ENCODE data around the gene TUBA3D.
A peak's percentile ranks its signal among the peaks of the same experiment; 100 is the strongest.
"Not testable (repeated sequence)": the region's sequence is repeated elsewhere in the genome, so short reads cannot be mapped to it uniquely, and the experiment has no call there.

TUBA3D gene

DNA sequence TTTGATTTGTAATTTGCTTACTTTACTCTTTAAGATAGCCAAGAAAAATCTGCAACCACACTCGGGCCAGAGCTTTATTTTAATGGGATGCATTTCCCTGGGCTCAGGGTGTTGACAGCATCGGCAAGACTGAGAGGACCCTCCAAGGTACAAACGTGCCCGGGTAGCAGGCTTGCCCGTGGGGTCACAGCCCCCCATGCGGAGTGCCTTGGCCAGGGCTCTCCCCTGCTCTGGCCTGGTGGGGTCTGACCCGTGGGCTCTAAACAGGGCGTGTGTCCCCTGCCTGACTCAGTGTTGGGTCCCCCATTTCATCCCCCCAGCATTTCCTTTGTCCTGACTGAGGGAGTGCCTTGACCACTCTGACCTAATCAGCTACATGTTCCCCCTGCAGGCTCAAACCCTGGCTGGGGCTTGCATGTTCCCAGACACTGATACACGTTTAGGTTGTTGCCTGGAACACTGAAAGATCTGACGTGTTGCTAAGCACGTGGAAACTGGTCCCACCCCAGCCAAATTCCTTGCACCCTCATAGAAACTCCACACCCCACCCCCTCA, 9.1 kb downstream of the TUBA3D start:
- not testable (repeated sequence) for DNase-seq

DNA sequence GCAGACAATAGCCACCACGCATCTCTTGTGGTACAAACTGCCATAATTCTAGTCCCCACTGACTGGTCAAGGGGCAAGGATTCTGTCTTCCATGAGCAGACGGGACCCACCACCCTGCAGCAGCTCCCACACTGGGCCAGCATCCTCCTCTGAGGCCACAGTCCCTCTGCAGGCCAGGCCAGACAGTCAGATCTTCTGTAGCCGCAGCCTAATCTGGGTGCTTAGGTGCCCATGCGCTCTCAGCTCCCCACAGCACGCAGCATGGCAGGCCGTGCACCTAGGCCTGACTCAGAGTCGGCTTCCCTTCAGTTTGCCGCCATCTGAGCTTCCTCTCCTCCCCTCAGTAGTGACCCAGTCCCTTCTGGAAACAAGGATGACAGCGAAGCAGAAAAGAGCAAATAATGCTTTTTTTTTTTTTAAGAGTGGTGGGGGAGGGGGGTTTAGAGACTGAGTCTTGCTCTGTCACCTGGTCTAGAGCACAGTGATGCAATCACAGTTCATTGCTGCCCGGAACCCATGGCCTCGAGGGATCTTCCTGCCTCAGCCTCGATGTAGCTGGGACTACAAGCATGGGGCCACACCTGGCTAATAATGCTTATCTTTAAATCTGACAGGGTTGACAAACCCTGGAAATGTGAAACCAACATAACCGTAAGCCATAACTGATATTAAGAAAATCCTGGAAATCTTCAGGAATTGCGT, 10.4 kb downstream of the TUBA3D start:
- not testable (repeated sequence) for DNase-seq

DNA sequence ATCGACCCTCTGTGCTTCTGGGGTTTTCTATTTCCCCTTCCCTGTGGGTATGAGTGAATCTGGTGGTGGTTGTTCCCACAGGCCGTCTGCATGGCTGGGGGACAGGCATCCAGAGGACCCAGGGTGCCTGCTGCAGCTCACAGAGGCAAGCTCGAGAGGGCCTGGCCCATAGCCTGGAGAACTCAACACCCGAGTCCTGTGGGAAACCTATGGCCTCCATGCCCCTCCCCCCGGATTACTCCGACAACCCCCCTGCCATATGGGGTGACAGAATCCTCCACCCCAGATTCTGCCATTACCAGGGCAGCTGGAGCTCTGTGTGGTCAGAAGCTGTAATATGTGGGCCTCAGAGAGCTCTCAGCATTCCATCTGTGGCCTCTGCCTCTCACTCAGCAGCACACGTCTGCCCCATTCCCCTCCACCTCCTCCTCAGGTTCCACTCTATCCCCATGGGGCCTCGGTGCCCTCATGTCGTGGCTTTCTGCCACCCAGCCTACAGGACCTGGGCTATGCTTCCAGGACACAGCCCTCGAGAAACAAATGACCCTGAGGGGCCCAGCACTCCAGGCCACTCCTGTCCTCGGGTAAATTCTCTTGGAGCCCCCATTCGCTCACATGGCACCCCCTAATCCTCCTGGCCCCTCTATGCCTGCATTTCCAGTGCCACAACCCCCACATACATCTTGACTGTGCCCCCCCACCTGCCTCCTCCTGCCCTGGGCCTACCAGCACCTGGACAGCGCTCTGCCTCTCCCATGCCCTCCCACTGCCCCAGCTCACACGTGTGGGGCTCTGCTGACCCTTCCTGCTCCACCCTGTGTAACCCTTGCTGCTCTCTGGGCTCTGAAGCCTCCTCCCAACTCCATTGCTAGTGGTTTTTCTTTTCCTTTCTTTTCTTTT, 12.6 kb downstream of the TUBA3D start:
- no peak for DNase-seq

DNA sequence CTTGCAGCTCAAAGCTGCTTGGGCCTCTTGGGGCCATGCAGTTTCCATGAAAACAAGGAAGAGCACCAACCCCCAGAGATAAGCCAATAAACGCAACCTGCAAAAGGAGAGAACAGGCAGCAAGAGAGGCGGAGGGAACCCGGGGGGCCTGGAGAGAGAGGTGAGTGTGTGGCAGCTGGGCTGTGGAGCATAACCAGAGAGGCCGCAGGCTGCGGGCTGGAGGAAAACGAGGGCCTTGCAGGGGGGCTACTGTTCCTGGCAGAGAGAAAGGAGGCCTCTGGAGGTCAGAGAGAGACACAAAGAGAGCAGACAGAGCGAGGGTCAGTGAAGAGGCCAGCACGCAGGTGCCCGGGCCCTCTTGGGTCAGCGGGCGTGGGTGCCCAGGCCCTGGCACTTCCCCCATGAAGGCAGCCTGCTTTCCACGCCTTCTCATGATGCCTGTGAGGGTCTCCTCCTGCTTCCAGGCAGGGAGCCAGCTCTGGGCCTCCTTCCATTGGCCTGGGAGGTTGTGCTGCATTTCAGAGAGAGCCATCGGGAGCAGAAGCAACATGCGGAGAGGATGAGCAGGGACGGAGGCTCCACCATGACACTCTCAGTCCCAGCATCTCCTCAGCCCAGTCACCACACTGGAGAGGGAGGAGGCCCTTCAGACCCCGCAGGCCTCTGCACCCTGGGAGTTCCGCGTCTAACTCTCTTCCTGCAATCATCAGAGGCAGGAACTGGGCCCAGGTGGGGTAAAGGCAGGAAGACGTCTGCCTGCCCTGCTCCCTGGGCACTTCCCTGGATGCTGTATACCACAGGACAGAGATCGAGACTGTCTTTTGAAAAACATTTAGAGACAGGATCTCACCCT, 14.9 kb downstream of the TUBA3D start:
- not testable (repeated sequence) for DNase-seq

DNA sequence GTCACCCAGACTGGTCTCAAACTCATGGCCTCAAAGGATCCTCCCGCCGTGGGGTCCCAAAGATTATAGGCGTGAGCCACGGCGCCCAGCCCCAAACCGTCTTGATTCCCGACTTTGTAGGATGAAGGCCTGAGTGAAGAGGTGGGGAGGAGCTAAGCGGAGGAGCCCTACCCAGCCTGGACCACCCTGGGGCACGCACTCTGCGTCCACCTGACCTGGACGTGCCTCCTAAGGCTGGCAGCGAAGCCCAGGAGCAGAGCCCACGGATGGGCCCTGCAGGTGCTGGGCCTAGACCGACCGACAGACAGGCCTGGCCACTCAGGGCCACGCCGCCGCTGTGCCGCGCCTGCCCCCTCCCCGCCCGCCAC, 15.5 kb downstream of the TUBA3D start:
- DNase-seq: not testable (repeated sequence)

DNA sequence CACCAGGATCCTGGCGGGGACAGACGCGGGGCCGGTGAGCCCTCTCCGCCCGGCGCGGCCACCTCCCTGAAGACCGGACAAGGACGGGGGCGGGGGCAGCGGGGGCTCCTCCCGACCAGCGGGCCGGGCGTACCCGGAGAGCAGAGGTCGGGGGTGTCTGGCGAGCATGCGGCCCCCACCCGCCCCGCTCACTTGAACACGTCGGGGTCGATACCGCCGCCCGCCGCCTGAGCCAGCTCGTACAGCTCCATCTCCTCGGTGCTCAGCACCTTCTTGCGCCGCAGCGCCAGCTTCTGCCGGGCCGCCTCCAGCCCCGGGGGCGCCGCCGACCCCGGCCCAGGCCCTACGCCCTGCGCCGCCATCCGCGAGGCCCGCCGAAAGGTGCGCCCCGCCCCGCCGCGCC, 16.1 kb downstream of the TUBA3D start, which contains the start of gene MZT2A:
Gene MZT2A (minus strand): TSS at position 383 of the 403 bp plus-strand sequence. CDS start 21 bp downstream, at position 362.
- DNase-seq: not testable (repeated sequence)

DNA sequence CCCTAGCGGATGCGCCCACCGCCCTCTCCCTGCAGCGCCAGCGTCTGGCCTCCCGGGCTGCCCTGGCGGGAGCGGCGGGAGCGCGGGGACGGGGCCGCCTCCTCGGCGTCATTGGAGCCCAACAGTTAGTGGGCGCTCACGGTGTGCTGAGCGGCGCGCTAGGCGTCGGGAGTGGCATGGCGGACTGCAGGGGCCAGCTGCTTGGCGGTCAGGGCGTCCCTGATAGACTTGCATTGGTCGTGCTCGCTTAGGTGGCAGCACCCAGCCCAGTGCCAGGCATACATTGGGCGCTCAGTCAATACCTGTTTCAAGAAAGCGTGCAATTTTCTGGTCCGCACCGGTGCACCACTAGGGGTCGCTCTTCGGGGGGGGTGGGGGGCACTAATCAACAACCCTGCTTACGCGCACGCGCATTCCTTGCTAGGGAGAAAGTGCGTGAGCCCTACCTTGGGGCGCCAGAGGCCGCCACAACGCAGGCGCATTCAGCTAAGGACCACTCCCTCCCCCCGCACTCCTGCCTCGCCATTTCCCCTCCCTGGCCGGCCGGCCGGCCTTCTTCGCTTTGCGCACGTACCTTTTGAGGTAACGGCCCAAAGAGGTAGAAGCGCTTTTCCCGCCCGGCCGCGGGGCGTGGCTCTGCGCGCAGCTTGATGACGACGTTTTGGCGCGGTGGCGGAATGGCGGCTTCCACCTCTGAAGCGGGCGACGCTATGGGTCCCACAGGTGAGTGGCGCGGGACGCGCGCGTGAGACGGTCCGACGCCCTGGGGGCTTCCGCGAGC, 16.7 kb downstream of the TUBA3D start:
- peak; percentile 88 for DNase-seq

DNA sequence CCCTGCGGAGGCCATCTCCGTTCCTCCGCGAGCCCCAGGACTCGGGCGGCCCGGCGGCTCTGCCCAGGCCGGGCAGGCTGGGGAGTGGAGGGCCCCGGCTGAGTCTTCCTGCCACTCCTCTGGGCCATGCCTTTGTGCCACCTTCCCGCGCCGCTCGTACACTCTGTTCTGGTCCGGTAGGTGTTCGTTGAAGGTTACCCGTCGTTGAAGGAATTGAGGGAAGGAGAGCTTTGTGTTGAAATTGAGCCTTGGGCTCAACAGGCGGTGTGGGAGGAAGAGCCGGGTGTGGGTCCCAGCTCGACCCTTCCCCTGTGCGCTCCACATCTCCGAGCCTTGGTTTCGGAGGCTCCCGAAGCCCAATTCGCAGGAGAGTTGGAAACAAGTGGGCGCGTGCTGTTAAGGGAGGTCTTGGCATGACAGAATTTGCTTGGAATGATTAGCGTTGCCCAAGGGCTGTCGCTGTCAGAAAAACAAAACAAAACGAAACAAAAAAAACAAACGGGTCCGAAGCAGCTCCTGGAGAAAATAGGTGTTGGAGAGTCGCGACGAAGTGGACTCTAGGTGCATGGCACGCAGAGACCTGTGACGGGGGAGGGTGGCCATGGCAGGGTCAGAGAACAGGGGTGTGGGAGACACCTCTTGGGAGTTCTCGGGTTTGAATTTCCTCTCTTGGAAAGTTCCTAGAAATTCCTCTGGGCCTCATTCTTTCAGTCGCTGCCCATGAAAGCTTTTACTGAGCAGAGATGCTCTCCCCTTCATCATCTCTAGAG, 17.5 kb downstream of the TUBA3D start:
- no peak for DNase-seq

DNA sequence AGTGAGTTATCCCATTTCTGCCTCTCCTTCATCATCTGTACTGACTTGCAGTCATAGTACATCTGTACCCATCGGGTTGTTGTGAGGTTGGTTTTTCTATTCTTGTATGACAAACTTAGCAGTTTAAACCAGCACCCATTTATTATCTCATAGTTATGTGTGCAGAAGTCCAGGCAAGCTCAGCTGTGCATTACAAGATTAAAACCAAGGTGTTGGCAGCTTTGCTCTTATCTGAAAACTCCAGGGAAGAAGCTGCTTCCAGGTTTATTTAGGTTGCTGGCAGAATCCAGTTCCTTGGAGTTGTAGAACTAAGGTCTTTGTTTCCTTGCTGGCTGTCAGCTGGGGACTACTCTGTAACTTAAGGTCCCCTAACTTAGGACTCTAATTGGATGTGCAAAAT, 19.6 kb downstream of the TUBA3D start:
- not testable (repeated sequence) for DNase-seq

DNA sequence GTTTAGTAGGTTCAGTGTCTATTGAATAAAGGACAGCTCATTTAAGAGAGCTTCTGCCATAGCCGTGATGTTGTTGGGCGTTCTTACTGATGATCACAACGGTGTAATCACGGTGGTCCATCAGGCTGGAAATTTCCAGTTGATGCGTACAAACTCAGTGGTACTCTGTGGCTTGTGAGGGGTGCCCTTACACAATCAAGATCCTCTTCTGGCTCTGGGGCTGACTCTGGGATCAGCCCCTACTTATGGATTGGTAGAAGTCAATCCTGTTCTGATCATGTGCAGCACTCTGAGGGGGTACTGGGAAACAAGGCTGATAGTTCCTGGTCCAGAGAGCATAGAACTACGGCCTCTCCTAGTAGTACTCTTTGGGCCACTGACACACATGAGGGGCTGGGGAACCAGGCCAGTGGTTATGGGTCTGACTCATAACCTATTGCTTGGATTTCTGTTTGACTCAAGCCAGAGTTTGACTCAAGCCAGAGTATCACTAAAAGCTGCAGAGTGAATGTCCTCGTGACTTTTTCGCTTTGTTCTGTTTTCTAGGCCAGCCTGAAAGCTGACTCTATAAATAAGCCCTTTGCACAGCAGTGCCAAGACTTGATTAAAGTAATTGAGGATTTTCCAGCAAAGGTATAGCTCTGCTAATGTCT, 22.5 kb downstream of the TUBA3D start:
- not testable (repeated sequence) for DNase-seq

DNA sequence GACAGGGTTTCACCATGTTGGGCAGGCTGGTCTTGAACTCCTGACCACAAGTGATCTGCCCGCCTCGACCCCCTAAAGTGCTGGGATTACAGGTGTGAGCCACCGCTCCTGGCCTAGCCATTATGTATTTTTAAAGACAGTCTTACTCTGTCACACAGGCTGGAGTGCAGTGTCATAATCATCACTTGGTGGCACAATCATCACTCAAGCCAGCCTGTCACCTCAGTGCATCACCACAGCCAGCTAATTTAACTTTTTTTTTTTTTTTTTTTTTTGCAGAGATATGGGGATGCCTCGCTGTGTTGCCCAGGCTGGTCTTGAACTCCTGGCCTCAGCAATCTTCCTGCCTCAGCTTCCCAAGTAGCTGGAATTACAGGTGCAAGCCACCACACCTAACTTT, 27.7 kb downstream of the TUBA3D start:
- not testable (repeated sequence) for DNase-seq

DNA sequence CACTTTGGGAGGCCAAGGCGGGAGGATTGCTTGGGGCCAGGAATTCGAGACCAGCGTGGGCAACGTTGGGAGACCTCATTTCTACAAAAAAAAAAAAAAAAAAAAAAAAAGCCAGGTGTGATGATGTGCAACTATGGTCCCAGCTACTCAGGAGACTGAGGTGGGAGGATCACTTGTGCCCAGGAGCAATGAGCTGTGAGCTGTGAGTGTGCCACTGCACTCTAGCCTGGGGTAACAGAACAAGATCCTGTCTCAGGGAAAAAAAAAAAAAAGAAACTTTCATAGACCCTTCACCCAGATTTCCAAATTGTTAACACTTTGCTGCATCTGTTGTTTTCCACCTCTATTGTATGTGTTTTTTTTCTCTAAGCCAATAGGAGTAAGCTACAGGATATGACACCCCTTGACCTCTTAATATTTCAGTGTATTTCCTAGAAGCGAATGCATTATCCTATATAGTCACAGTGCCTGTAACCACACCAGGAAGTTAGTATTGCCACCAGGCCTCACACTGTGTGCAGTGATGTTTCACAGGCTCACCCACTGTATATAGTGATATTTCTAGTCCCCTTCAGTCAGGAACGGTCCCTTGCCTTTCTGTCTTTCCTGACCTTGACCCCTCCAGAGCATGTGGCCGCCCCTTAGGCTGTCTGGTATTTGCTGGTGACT, 28.3 kb downstream of the TUBA3D start:
- DNase-seq: not testable (repeated sequence)

DNA sequence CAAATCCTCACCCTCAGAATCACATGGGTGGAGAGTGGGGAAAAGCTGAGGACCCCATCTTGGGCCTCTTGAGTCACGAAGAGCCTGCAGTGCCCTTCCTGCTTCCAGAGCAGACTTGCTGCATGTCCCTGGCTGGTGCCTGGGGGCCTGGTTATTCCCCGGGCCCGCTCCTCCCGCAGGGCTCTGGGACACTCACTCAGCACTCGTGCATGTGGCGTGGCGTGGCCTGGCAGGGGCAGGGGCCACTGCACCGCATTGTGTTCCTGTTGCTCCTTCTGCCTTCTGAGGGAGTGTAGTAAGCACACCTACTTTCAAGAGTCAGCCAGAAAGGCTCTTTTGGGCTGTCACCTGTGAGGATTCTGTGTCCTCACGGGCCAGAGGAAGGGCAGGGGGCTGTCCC, 33.7 kb downstream of the TUBA3D start:
- DNase-seq: no peak

DNA sequence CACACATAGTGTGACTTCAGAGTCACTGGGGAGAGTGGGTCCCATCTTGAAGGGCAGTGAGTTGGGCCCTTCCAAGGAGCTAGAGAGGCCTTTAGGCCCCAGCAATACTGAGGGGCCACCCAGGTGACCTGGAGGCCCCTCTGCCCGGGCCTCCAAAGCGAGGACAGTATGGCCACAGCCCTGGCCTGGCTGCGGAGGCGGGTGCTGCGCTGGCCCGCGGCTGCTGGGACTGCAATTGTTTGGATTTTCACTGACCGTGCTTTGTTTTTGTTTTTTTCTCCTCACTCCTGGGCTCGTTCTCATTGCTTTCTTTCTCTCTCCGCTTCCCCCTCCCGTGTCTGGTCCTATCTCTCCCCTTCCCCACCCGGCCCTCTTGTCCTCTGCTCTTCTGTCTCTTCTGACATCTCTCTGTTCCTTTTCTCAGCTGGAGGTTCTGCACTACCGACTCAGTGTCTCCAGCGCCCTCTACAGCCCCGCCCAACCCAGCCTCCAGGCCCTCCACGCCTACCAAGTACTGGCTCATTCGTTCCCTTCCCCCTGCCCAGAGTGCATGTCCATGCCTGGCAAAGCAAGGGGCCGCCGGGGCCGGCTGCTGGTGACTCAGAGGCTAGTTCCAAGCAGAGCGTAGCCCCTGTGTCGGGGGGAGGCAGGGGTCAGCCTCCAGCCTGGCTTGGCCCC, 35.5 kb downstream of the TUBA3D start:
- DNase-seq: not testable (repeated sequence)

DNA sequence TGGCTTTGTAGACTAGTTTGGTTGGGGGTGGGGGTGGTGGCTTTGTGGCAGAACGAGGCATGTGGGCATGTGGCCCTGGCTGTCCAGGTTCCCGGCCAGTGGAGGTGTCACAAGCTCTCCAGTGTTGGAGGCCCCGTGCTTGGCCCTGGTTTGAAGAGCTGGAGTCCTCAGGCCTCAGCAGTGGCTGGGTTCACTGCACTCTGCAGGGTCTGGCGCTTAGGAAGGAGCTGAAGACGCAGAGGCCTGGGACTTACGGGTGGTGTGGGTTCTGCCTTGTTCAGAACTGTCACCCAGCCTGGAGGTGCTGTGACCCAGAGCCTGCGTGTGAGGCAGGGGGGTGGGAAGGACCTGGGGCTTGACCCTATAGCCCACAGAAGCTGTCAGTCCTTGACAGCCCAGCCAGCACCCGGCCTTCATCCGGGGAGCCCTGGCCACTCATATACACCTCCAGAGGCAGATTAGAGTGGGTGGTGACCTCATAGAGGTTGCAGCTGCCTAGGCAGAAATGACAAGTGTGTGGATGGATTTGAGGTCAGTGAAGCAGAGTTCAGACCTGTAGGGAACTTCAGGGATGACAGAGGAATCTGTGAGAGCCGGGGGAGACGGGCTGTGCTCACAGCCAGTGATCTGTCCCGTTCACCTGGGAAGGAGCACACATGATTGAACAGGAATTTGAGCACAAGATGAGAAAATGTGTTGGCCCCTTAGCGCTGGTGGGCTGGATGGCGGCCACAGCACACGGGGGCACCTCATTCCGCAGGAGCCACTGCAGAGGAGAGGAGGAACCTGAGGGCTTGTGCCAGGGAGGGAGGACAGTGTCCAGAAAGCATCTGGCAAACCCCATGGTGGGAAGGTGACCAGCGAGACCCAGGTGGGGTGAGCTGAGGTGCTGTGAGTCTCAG, 36.3 kb downstream of the TUBA3D start:
- not testable (repeated sequence) for DNase-seq

DNA sequence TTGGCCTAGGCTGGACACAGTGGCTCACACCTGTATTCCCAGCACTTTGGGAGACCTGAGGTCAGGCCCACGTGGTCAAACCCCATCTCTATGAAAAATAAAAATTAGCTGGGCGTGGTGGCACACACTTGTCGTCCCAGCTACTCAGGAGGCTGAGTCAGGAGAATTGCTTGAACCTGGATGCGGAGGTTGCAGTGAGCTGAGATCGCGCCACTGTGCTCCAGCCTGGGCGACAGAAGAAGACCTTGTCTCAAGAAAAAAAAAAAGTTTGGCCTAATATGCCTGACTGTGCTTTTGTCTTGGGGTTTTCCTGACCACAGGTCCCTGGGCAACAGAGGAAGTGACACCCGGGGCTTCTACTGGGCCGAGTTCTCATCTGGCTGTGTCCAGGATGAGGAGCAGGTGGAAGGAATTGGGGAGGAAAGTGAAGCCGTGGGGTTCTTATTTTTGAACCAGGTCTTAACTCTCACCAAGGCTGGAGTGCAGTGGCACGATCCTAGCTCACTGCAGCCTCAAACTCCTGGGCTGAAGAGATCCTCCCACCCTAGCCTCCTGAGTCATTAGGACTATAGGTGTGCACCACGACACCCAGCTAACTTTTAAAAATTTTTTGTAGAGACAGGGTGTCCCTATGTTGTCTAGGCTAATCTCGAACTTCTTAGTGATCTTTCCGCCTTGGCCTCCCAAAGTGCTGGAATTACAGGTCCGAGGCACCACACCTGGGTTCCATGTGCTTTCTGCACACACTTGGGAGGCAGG, 38.7 kb downstream of the TUBA3D start:
- not testable (repeated sequence) for DNase-seq

DNA sequence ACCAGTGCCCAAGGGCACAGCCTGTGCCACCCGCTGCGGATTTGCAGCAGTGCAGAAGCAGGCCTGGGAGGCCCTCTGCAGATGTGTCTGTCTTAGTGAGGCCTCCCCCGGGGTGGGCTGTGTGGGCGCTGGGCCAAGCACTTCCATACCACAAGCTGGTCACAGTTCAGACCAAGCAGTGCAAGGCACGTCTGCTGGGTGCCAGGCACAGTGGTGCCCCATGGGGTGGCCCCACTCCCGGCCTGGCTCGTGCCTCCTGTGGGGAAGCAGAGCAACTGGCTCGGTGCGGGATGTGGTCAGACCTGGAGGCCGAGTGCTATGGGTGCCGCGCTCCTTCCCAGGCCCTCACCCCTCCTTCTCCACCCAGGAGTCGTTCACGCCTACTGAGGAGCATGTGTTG, 39.3 kb downstream of the TUBA3D start:
- not testable (repeated sequence) for DNase-seq
